HUES64 (cell line): Measurements from ENCODE around the gene CNTN4.

Source experiments
- H3K27ac ChIP-seq: 2 replicates; pipeline ENCODE4 v1.7.0; 2013; ENCODE audit warnings: low read depth, low read length, inconsistent platforms
- H3K27me3 ChIP-seq: 2 replicates; pipeline ENCODE4 v1.6.1; 2013; ENCODE audit warnings: mild to moderate bottlenecking, low read length; ENCODE audit not compliant: insufficient read depth
- H3K36me3 ChIP-seq: 2 replicates; pipeline ENCODE4 v1.6.1; 2013; ENCODE audit warnings: mild to moderate bottlenecking, low read length; ENCODE audit not compliant: insufficient read depth
- H3K4me1 ChIP-seq: 2 replicates; pipeline ENCODE4 v1.6.1; 2013; ENCODE audit warnings: mild to moderate bottlenecking, low read length, moderate library complexity; ENCODE audit not compliant: insufficient read depth
- H3K4me3 ChIP-seq: 2 replicates; pipeline ENCODE4 v1.5.1; 2013; ENCODE audit warnings: mild to moderate bottlenecking, low read length, moderate library complexity
- H3K9ac ChIP-seq: 2 replicates; pipeline ENCODE4 v1.6.1; 2013; ENCODE audit warnings: mild to moderate bottlenecking, low read depth, low read length
- H3K9me3 ChIP-seq: 2 replicates; pipeline ENCODE4 v1.6.1; 2013; ENCODE audit warnings: low read depth, low read length; ENCODE audit not compliant: insufficient read depth
- WGBS: fragments of 150-250, 120-280 bp; methylation state at CpG from one replicate; pipeline ENCODE4 v1.1.7; 2013; ENCODE audit warnings: missing lambda C conversion rate; 5-methylcytosine and 5-hydroxymethylcytosine counted together

Gene CNTN4

DNA sequence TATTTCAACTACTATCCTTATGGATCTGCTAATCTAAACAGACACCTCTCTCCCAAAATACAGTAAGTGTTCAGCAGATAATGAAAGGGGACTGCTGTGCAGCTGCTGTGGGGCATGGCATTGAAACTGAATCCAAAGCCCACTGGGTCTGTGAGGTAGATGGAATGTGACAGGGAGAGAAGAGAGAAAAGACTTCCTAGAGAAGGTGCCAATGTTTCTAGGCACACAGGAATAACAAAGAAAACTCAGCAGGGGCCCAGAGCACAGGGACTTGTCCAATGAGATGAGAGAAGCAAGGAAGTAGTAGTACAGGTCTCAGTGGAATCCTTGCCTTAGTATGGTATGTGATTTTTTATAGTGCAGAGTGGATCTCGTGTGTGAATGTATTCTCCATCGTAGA is 553.7 kb downstream of the CNTN4 start:
- H3K27ac ChIP-seq: peak overlapping the region; percentile 39
- WGBS: 78% methylated on average over 2 of the region's 2 CpGs
- no peak overlapping the region for H3K9ac ChIP-seq
- no peaks in the 10 kb centered on the region for H3K27me3 ChIP-seq
- H3K4me3 ChIP-seq: no peak overlapping the region
- peaks cover 53% of the 10 kb centered on the region for H3K4me1 ChIP-seq
- no peaks in the 10 kb centered on the region for H3K36me3 ChIP-seq
- peaks cover 8% of the 10 kb centered on the region; the same call in 1 of the 2 replicates for H3K9me3 ChIP-seq

DNA sequence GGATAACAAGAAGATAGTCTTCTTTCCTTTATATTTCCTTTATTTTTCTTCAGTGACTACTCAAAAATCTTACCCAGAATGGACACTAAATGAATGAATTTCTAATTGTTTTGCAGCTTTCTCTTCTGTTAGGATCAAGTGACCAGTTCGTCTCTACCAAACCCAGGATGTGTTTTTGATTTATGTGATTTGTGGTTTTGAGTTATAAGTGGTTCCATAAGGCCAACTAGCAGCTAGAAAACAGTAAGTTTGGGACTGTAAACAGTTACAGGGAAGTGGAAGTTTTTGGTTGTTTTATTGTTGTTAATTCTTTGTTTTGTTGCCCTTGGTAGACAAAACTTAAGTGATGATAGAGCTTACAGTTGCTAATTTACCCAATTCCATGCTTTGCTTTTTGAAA is 555.0 kb downstream of the CNTN4 start:
- H3K4me3 ChIP-seq: no peak overlapping the region
- no peaks in the 10 kb centered on the region for H3K36me3 ChIP-seq
- H3K9ac ChIP-seq: no peak overlapping the region
- 91% methylated on average over 1 of the region's 1 CpG for WGBS
- peaks cover 55% of the 10 kb centered on the region for H3K4me1 ChIP-seq
- no peaks in the 10 kb centered on the region for H3K27me3 ChIP-seq
- peaks cover 8% of the 10 kb centered on the region; the same call in 1 of the 2 replicates for H3K9me3 ChIP-seq
- no peak overlapping the region for H3K27ac ChIP-seq

DNA sequence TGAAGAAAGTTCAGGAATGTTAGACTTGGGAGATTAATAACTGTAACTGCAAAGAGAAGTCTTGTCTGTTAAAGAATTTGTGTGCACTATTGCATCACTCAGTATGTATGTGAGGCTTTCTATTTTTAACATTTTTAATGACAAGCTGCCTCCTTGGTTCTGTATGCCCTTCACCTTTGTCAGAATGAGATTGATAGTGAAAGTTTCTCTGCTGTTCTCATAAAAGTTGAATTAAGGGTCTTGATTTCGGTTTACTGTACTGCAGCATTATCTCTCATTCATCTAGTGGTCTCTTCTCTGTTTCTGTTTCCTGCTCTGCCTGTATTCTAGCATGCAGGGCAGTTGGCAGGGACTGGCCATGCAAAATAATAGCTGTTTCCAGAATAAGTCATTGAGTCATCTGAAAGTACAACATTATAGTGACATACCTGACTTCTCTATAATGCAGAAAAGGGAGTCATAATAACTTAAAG is 556.6 kb downstream of the CNTN4 start:
- Histone ChIP-seq H3K4me3 (no peak overlapping the region), H3K9ac (no peak overlapping the region), H3K27ac (peak overlapping the region; percentile 12; the same call in 1 of the 2 replicates), H3K27me3 (no peaks in the 10 kb centered on the region), H3K4me1 (peaks cover 60% of the 10 kb centered on the region), H3K9me3 (no peaks in the 10 kb centered on the region), H3K36me3 (no peaks in the 10 kb centered on the region)
- WGBS: 80% methylated on average over 1 of the region's 1 CpG

DNA sequence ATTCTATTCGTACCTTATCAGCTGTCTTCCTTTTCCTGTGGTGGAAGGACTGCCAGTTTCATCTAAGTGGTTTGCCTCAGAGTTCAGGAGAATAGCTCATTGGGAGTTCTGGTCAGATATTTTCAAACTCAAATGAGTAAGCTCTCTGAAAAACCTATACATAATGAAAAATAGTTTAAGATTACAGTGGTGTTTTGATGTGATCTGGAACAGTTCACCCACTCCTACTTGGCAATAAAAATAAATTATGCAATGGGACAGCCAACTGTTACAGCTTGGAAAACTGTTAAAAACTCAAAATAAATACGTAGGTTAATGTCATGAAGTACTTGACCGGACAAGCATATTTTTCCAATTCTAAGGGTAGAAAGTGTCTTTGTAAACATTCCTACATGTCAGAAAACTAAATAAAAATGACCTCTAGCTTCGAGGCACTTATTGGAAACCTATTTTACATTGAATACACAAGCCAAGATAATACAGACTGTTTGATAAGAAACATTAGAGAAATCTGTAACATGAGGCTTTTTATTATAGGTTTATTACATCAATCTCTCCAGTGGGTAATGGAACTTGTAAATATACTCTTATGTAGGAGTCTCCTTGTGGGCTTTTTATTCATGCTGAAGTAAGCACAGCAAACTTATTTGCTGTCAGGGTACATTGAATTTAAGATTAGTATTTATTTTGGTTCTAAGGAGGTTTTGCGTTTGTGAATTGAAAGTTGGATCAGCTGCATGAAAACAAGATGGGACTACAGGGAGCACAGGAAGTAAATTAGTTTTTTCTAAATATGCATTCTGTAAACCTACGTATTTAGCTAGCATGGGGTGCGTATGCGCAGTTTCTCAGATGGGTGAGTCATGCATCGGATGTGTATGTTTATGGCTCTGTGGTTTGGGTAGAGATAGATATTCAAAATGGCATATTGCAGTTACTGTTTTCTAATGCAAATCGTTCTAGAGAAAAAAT is 558.4 kb downstream of the CNTN4 start:
- Histone ChIP-seq H3K4me3 (no peak overlapping the region), H3K4me1 (peaks cover 62% of the 10 kb centered on the region), H3K27ac (no peak overlapping the region), H3K36me3 (no peaks in the 10 kb centered on the region), H3K9ac (no peak overlapping the region), H3K9me3 (no peaks in the 10 kb centered on the region), H3K27me3 (no peaks in the 10 kb centered on the region)
- 93% methylated on average over 8 of the region's 10 CpGs for WGBS

DNA sequence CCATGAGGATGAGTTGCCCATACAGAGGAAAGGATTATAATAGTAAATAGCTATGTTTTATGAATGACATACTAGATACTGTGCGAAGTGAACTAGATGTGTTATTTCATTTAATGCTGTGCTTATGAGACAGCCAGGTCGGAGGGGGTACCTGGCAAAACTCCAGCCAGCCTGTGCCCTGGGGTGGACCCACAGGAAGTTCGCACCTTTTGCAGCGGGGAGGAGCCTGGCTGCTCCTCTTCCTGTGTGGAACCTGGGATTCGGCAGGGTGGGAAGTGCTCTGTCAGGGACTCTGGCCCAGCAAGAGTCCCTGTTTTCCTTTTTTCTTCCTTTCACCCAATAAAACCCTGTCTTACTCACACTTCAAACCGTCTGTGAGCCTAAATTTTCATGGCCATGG is 559.3 kb downstream of the CNTN4 start:
- Histone ChIP-seq H3K27ac (no peak overlapping the region), H3K9me3 (no peaks in the 10 kb centered on the region), H3K9ac (no peak overlapping the region), H3K27me3 (no peaks in the 10 kb centered on the region), H3K36me3 (no peaks in the 10 kb centered on the region), H3K4me1 (peaks cover 54% of the 10 kb centered on the region), H3K4me3 (no peak overlapping the region)
- WGBS: 90% methylated on average over 6 of the region's 6 CpGs

DNA sequence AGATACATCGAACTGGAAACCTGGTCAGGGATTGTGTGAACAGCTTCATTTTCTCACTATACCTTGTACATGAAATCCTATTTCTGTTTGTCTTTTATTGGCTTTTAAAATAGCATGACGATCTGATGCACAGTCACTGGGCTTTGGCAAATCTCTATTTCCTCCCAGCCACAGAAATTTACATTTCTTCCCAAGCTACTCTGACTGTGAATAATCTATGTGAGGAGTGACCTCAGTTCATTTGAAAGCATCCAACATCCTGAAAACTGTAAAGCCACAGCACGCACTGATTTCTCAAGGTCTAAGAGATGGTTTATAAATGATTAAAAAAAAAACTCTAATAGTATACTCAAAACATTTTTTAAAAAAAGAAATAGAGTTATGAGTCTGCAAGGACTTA is 561.2 kb downstream of the CNTN4 start:
- 100% methylated on average over 1 of the region's 3 CpGs for WGBS
- no peak overlapping the region for H3K27ac ChIP-seq
- H3K9me3 ChIP-seq: no peaks in the 10 kb centered on the region
- H3K36me3 ChIP-seq: no peaks in the 10 kb centered on the region
- peaks cover 35% of the 10 kb centered on the region for H3K4me1 ChIP-seq
- H3K27me3 ChIP-seq: no peaks in the 10 kb centered on the region
- H3K9ac ChIP-seq: no peak overlapping the region
- H3K4me3 ChIP-seq: no peak overlapping the region

DNA sequence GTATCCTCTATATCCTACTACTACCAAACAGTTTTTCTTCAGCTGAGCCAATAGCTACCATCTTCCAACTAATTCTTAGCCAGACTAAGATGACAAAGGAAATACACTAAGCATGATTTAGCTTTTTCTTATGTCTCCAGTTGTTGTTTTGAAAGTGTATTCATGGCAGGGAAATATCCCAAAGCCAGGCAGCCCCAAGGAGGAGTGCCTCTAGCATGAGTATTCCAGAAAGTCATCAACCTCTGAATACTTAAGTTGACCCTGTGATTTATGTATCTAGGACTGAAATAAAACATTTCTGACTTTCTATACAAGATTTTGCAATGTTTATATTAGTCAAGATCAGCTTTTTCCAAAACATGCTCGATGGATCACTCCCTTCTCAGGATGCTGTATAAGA is 562.4 kb downstream of the CNTN4 start:
- 88% methylated on average over 1 of the region's 1 CpG for WGBS
- Histone ChIP-seq H3K27me3 (no peaks in the 10 kb centered on the region), H3K27ac (no peak overlapping the region), H3K9me3 (no peaks in the 10 kb centered on the region), H3K4me3 (no peak overlapping the region), H3K4me1 (peaks cover 23% of the 10 kb centered on the region), H3K36me3 (no peaks in the 10 kb centered on the region), H3K9ac (no peak overlapping the region)

DNA sequence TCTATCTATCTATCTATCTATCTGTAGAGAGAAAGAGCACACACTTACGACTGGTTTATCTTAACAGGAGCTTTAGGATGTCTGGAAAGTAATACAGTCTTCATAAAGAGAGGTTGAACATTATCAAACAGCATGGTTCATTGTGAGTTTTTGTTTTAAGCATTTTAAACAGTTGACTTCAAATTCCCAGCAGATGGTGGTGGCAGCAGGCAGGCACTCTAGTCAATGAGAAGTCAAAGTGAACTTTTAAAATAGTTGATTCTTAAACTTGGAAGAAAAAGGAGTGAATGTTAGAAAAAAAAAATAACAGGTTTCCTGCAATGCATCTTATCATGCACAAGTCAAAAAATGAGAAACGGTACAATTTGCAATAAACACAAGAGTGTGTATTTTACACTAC is 578.8 kb downstream of the CNTN4 start:
- Histone ChIP-seq H3K27ac (no peak overlapping the region), H3K4me3 (no peak overlapping the region), H3K9ac (no peak overlapping the region), H3K27me3 (no peaks in the 10 kb centered on the region), H3K36me3 (no peaks in the 10 kb centered on the region), H3K4me1 (no peaks in the 10 kb centered on the region), H3K9me3 (no peaks in the 10 kb centered on the region)
- WGBS: 92% methylated on average over 2 of the region's 2 CpGs

DNA sequence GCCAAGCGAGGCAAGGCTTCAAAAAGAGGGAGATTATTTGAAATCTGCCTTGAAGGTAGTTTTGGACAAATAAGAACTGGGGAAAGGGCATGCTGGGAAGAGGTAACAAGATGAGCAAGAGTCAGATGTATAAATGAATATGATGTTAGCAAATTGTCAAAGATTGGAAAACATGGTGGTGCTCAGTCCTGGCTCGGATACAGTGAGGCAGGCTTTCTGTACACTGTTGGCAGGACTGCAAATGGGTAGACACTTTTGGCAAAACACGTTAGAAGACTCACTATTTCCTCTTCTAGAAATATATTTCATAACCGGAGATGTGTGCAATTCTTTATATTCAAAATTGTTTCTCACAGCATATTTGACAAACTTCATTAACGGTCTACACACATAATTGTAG is 581.6 kb downstream of the CNTN4 start:
- Histone ChIP-seq H3K4me3 (no peak overlapping the region), H3K36me3 (no peaks in the 10 kb centered on the region), H3K4me1 (peaks cover 18% of the 10 kb centered on the region), H3K9ac (no peak overlapping the region), H3K27me3 (no peaks in the 10 kb centered on the region), H3K9me3 (no peaks in the 10 kb centered on the region), H3K27ac (no peak overlapping the region)
- WGBS: 95% methylated on average over 4 of the region's 5 CpGs

DNA sequence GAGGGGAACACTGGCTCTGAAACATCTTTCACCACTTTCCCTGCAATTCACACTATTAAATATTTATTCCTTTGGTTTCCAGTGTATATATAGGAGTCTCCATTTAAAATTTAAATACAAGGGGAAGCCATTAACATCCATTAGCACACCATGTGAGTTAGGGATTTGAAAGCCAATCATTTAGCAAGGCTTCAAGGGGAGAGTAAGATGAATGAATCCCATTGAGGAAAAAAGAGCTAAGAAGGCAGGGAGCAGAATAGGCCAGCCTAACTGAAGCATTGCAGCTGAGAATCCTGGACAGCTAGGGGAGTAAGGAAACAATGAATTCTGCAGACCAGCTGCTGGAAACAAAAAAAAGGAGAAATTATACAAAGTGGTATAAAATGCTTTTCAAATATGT is 585.4 kb downstream of the CNTN4 start:
- H3K27me3 ChIP-seq: no peaks in the 10 kb centered on the region
- no peak overlapping the region for H3K4me3 ChIP-seq
- no peaks in the 10 kb centered on the region for H3K36me3 ChIP-seq
- H3K9ac ChIP-seq: no peak overlapping the region
- H3K27ac ChIP-seq: peak overlapping the region; percentile 43; the same call in 1 of the 2 replicates
- H3K4me1 ChIP-seq: peaks cover 39% of the 10 kb centered on the region
- no peaks in the 10 kb centered on the region for H3K9me3 ChIP-seq

DNA sequence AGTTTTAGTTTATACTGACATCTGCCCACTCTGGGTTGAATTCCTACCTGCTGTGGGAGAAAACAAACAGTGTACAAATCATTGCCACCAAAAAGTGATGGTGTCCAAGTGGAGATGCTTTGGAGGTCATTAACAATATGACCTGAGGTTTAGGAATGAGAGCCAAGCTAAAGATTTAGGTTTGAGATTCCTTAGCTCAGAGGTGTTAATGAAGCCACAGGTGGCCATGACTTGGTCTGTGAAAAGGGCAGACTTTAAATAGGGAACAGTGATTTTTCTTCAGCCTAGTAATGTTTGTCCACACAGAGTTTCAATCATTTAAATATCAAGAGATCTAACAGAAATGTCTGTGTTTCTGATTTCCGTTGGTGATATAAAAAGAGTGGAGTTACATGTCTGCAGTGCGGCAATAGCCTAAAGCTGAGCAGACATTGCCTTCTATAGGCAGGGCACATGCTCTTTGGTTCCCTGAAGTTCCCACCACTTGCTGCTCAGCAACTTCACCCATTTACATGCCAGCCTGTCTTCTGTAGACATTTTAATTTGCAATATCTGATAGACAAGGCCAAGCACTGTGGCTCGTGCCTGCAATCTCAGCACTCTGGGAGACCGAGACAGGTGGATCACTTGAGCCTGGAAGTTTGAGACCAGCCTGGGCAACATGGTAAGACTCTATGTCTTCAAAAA is 588.3 kb downstream of the CNTN4 start:
- H3K27me3 ChIP-seq: no peaks in the 10 kb centered on the region
- no peak overlapping the region for H3K9ac ChIP-seq
- H3K9me3 ChIP-seq: no peaks in the 10 kb centered on the region
- 50% methylated on average over 4 of the region's 4 CpGs for WGBS
- H3K27ac ChIP-seq: peak overlapping the region; percentile 25; the same call in 1 of the 2 replicates
- peaks cover 39% of the 10 kb centered on the region for H3K4me1 ChIP-seq
- no peak overlapping the region for H3K4me3 ChIP-seq
- no peaks in the 10 kb centered on the region for H3K36me3 ChIP-seq
